Fibroblast of villous mesenchyme (primary cell): ENCODE results near the gene WDR77. TPM values are rescaled to one million over a fixed set of nuclear protein-coding genes. Genes with fewer than 3 reads are reported as not detected.

Experiments
- DNase-seq: peaks from one replicate; pipeline ENCODE4 v3.0.0-alpha.2; 2010; ENCODE audit warnings: low read depth
- H3K4me3 ChIP-seq: 2 replicates; pipeline ENCODE4 v1.5.1; 2011; ENCODE audit warnings: low read depth, mild to moderate bottlenecking, low read length
- total RNA-seq: library from RNA; depleted of rRNA; stranded (reverse); fragments of >200 nt; gene quantifications from 2 replicates; pipeline ENCODE4 v1.2.3, GENCODE V29; 2012
- TF ChIP-seq, protein P1 (sequence below): IDR thresholded peaks from 2 replicates; pipeline ENCODE4 v1.5.1; 2012; ENCODE audit warnings: low read depth, mild to moderate bottlenecking, low read length; ENCODE audit not compliant: insufficient read depth

WDR77 gene
- total RNA-seq, 1 donor: 59.2 TPM

DNA sequence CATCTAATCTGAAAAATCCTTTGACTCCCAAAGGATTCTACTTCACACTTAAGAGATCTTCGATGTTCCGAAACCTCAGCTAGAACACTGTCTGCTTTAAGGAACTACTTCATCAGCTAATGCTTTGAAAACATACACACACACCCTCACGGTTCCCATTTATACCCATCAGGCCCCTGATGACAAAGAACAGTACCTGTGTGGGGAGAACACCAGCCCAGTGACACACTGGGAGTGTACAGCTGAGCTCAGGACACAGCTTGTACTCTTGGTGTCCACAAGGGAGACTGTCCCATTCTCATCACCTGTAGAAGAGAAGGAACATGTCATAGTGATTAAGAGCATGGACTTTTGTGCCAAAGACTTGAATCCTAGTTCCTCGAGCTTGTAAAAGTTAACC is 6.6 kb downstream of the WDR77 start:
- H3K4me3 ChIP-seq: no peak overlapping the region
- TF ChIP-seq, protein P1, sequence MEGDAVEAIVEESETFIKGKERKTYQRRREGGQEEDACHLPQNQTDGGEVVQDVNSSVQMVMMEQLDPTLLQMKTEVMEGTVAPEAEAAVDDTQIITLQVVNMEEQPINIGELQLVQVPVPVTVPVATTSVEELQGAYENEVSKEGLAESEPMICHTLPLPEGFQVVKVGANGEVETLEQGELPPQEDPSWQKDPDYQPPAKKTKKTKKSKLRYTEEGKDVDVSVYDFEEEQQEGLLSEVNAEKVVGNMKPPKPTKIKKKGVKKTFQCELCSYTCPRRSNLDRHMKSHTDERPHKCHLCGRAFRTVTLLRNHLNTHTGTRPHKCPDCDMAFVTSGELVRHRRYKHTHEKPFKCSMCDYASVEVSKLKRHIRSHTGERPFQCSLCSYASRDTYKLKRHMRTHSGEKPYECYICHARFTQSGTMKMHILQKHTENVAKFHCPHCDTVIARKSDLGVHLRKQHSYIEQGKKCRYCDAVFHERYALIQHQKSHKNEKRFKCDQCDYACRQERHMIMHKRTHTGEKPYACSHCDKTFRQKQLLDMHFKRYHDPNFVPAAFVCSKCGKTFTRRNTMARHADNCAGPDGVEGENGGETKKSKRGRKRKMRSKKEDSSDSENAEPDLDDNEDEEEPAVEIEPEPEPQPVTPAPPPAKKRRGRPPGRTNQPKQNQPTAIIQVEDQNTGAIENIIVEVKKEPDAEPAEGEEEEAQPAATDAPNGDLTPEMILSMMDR: no peak
- DNase-seq: no peak

DNA sequence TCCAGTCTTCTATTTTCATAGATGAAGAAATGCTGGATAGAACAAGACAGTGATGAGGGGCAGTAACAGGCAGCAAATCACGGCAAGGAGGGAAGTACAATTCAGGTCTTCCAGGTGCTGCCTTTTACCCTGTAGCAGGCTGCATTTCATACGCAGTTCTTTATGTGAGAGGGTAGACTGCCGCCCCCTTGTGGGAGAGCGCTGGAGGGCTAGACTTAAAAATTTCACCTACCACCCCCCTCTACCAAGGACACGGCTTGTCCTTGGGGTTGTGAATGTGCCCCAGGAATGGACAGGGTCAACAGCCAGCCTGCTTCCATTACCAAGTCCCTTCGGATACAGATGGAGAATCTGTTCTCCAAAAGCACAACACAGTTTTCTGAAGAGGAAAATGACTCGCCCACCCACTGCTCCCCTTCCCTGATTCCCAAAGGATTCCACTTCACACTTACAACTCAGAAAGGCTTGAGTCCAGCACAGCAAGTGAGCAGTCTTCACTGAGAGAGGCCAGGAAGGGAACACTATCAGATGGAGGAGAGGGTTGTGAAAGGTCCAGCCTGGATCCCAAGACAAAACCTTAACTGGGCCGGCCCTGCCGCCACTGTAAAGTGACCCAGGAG is 7.4 kb downstream of the WDR77 start:
- TF ChIP-seq, protein P1: peak; percentile 67
- DNase-seq: peak; percentile 51
- no peak overlapping the region for H3K4me3 ChIP-seq

DNA sequence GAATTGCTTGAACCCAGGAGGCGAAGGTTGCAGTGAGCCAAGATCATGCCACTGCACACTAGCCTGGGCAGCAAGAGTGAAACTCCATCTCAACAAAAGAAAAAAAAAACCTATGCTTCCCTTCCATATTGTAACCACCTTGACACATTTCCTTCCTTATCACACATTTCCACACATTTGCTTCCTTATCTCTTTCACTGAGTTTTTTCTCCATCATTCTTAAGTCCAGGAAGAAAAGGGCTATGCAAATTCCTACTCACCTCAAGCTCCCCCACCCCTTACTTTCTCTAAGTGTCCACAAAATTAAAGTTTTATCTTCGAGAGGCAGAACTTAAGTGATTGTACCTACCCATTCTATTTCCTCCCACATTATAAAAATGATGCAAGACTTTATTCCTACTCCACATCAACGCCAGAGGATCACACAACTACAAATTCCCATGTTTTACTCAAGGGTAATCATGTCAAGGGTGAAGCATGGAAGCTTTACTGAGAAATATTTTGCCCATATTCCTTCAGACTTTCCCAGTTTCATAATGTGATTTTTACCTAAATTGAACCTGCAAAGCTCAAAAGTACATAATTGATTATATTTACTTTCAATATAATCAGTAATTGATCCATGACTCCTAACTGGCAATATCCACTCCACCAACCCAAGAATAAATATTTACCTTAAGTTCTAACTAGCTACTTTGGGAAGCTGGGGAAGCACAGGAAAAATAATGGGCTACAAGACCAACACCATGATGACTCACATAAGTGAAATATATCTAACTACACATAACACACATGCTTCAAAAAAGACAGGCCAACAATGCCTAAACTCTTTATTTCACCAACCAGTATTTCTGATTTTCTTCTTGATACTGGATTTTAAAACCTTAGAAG is 9.3 kb downstream of the WDR77 start:
- no peak for DNase-seq
- no peak overlapping the region for H3K4me3 ChIP-seq
- TF ChIP-seq, protein P1: no peak

DNA sequence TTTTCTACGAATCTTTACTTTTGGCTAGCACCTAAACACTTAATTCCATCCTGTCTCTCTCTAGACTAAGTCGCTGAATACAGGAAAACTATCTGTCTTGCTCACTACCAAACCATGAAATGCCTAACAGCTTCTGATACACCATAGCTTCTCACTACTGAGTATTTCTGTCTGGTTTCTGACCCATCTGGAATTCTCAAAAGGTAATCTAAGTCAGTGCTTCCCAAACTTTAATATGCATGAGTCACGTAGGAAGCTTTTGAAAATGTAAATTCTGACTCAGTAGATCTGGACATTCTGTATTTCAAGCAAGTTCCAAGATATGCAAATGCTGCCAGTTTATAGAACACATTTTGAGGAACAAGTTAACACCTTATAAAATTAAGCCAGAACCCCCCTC is 12.3 kb downstream of the WDR77 start:
- DNase-seq: peak; percentile 33

DNA sequence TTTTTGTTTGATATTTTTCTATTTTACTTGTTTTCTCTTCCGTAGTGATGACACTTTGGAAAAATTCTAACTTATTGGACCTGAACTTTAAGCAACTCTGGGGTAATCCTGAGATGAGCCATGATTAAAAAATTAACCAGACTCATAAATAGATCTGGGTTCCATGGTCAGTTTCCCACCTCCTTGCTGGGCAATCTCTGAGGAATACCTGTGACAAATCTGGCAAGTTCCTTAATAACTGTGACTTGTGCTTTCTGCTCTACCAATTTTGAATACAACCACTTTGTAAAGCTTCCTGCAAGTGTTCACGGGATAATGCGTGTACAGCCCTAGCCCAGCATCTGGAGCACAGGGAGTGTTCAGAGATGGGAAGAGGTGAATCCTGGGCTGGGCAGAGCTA is 24.8 kb downstream of the WDR77 start:
- TF ChIP-seq, protein P1: no peak
- no peak overlapping the region for H3K4me3 ChIP-seq
- no peak for DNase-seq

More for the DNA sequence above, 12.3 kb downstream of the WDR77 start:
- TF ChIP-seq, protein P1: no peak
- no peak overlapping the region for H3K4me3 ChIP-seq

DNA sequence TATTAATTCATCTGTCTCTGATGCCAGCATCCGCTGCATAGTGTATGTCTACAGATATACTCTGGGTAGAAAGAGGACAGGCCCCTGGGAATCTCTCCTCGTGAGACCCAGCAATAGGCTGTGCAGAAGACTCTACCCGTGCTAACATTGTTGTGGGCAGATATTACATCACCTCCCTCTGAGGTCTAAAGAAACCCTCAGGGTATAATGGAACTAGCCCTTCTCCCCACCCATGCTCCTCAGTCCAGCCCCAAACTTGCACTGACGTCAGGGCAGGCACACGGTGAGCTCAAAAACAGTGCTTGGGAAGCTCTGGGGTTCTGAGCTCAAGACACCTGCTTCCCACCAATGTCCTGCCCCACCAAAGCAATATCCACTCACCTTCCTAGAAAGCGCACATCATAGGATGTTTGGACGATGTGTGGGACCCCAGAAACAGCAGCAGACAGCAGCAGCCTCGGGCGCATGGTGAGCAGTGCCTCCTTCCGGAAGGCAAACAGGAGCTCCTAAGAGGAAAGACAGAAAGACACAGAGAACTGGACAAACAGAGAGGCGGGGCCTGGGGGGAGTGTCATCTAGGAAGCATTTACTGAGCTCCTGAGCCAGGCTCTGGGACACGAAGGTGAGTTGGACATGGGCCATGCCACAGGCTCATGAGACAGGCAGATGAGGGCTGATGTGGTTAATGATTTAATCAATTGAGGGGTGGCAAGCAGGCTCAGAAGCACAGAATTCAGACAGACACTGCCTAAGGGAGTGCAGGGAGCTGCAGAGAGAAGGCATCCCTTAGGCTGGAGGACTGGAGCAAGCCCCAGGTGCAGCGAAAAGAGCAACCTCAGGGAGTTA is 26.3 kb downstream of the WDR77 start:
- no peak for DNase-seq
- H3K4me3 ChIP-seq: no peak overlapping the region
- TF ChIP-seq, protein P1: no peak
